MCF 10A (cell line): Measurements from ENCODE around the gene DYNLL2. TPM values are rescaled to one million over a fixed set of nuclear protein-coding genes. Genes with fewer than 3 reads are reported as not detected.

Experiments
- BruUV-seq: library from RNA; stranded (reverse); fragments of 400-500 nt; replicated peaks from 2 replicates; lab custom pipeline; 2021; lab: Mats Ljungman, UMichigan
- CTCF ChIA-PET: fragments of 300-600 bp; sonication (Branson Sonifier 250); formaldehyde crosslinking; extraction: SDS; loops from one replicate; lab custom pipeline; 2021; ENCODE audit warnings: antibody characterized with exemption, inconsistent platforms; lab: Yijun Ruan, JAX
- POLR2A ChIA-PET: fragments of 300-600, 350-650 bp; sonication (Branson Sonifier 250); formaldehyde crosslinking; extraction: SDS; loops from one replicate; lab custom pipeline; 2020; ENCODE audit warnings: antibody characterized with exemption, inconsistent platforms; lab: Yijun Ruan, JAX
- DNase-seq: peaks from one replicate; pipeline ENCODE4 v3.0.0-alpha.2; 2018; ENCODE audit not compliant: unreplicated experiment
- H3K27ac Mint-ChIP-seq: one replicate; pipeline ENCODE4 v1.8.0; 2022; ENCODE audit warnings: mild to moderate bottlenecking, low read depth, mixed read lengths; ENCODE audit not compliant: unreplicated experiment
- H3K27me3 Mint-ChIP-seq: one replicate; pipeline ENCODE4 v1.8.0; 2022; ENCODE audit warnings: mixed read lengths; ENCODE audit not compliant: insufficient read depth, unreplicated experiment
- H3K36me3 Mint-ChIP-seq: one replicate; pipeline ENCODE4 v1.8.0; 2022; ENCODE audit warnings: mild to moderate bottlenecking, moderate library complexity, mixed read lengths; ENCODE audit not compliant: insufficient read depth, unreplicated experiment
- H3K4me1 Mint-ChIP-seq: one replicate; pipeline ENCODE4 v1.8.0; 2022; ENCODE audit warnings: mixed read lengths; ENCODE audit not compliant: insufficient read depth, unreplicated experiment
- H3K4me3 Mint-ChIP-seq: one replicate; pipeline ENCODE4 v1.8.0; 2022; ENCODE audit warnings: mild to moderate bottlenecking, moderate library complexity, mixed read lengths; ENCODE audit not compliant: unreplicated experiment
- H3K9me3 Mint-ChIP-seq: one replicate; pipeline ENCODE4 v1.8.0; 2022; ENCODE audit warnings: mixed read lengths; ENCODE audit not compliant: unreplicated experiment
- intact Hi-C: fragments of 100-400 bp; cut with micrococcal nuclease; formaldehyde crosslinking; loops from 2 replicates; pipeline ENCODE4 v1.14.1; 2022
- total RNA-seq: library from RNA; stranded (reverse); gene quantifications from 2 replicates; pipeline ENCODE4 v1.2.3, GENCODE V29; 2022
- TF ChIP-seq, protein P1 (sequence below): fragments of 200-600 bp; IDR thresholded peaks from one replicate; pipeline ENCODE4 v1.8.0; 2022; ENCODE audit warnings: antibody characterized with exemption, mild to moderate bottlenecking; ENCODE audit not compliant: unreplicated experiment

The DYNLL2 gene
- total RNA-seq, 1 experiment from 2014 or later, result 15.5 TPM

GRCh38 chr17:58052945-58053715 lies 30.1 kb upstream of the DYNLL2 start:
- Mint-ChIP-seq H3K27ac (no peak overlapping the region), H3K4me1 (no peaks in the 10 kb centered on the region), H3K9me3 (no peaks in the 10 kb centered on the region), H3K4me3 (no peak overlapping the region), H3K36me3 (no peaks in the 10 kb centered on the region), H3K27me3 (peaks cover 57% of the 10 kb centered on the region)
- TF ChIP-seq, protein P1, sequence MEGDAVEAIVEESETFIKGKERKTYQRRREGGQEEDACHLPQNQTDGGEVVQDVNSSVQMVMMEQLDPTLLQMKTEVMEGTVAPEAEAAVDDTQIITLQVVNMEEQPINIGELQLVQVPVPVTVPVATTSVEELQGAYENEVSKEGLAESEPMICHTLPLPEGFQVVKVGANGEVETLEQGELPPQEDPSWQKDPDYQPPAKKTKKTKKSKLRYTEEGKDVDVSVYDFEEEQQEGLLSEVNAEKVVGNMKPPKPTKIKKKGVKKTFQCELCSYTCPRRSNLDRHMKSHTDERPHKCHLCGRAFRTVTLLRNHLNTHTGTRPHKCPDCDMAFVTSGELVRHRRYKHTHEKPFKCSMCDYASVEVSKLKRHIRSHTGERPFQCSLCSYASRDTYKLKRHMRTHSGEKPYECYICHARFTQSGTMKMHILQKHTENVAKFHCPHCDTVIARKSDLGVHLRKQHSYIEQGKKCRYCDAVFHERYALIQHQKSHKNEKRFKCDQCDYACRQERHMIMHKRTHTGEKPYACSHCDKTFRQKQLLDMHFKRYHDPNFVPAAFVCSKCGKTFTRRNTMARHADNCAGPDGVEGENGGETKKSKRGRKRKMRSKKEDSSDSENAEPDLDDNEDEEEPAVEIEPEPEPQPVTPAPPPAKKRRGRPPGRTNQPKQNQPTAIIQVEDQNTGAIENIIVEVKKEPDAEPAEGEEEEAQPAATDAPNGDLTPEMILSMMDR, result no peak
- POLR2A ChIA-PET, result interaction anchor here (0.6 kb wide), 1 partner anchor 367 kb away, joined by 3 read pairs; no protein-coding TSS in a partner anchor
- CTCF ChIA-PET, result interaction anchor here (1.2 kb wide), 1 partner anchor 17 kb away, joined by 3 read pairs; no protein-coding TSS in a partner anchor
- intact Hi-C loops, result no loop called here
- no peak for DNase-seq
- no TSS peak for BruUV-seq

DNA sequence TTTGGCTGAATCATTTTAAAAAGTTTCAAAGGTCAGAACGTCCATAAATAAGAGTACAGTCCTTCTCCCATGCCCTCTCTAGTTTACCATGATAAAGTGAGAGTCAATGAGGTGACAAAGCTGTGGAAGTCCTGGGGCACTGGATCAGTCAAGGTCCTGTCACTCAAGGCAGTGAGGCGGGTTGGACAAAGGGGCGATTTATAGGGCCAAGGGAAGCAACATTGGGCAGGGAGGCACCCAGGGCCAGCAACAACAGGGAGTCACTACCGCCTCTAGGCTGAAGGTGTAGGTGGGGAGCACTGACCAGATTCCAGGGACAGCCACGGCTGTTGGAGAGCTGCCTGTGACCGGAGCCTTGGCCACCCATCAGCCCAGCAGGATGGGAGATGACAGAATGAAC lies 28.6 kb upstream of the DYNLL2 start:
- intact Hi-C loops, result no loop called here
- no TSS peak for BruUV-seq
- POLR2A ChIA-PET, result no interaction called here
- H3K27ac Mint-ChIP-seq, result no peak overlapping the region
- no peak overlapping the region for H3K4me3 Mint-ChIP-seq
- peaks cover 69% of the 10 kb centered on the region for H3K27me3 Mint-ChIP-seq
- TF ChIP-seq, protein P1, result no peak
- no peaks in the 10 kb centered on the region for H3K9me3 Mint-ChIP-seq
- CTCF ChIA-PET, result no interaction called here
- no peaks in the 10 kb centered on the region for H3K4me1 Mint-ChIP-seq
- H3K36me3 Mint-ChIP-seq, result no peaks in the 10 kb centered on the region
- no peak for DNase-seq

GRCh38 chr17:58056476-58056875 lies 26.7 kb upstream of the DYNLL2 start:
- ChIA-PET POLR2A (interaction anchor here (0.6 to 1.2 kb wide), 2 partner anchors 13 to 972 kb away, joined by 3 to 4 read pairs; no protein-coding TSS in a partner anchor), CTCF (no interaction called here)
- intact Hi-C loops, result no loop called here
- no TSS peak for BruUV-seq
- Mint-ChIP-seq H3K4me1 (no peaks in the 10 kb centered on the region), H3K4me3 (no peak overlapping the region), H3K9me3 (no peaks in the 10 kb centered on the region), H3K27ac (no peak overlapping the region), H3K27me3 (peaks cover 78% of the 10 kb centered on the region), H3K36me3 (no peaks in the 10 kb centered on the region)
- DNase-seq, result no peak
- TF ChIP-seq, protein P1, result no peak

GRCh38 chr17:58059141-58059540 lies 24.1 kb upstream of the DYNLL2 start:
- DNase-seq, result no peak
- Mint-ChIP-seq H3K9me3 (no peaks in the 10 kb centered on the region), H3K27ac (no peak overlapping the region), H3K27me3 (peaks cover 56% of the 10 kb centered on the region), H3K4me3 (no peak overlapping the region), H3K4me1 (no peaks in the 10 kb centered on the region), H3K36me3 (no peaks in the 10 kb centered on the region)
- TF ChIP-seq, protein P1, result no peak
- intact Hi-C loops, result no loop called here
- ChIA-PET CTCF (interaction anchor here (0.6 kb wide), 1 partner anchor 15 kb away, joined by 6 read pairs; no protein-coding TSS in a partner anchor), POLR2A (no interaction called here)
- no TSS peak for BruUV-seq
